CD14-positive monocyte (primary cell): ENCODE data around the gene SPAG17. TPM values are rescaled to one million over a fixed set of nuclear protein-coding genes. Genes with fewer than 3 reads are reported as not detected.

ENCODE experiments used
- DNase-seq, 3 donors: peaks; one replicate each; pipeline ENCODE4 v3.0.0-alpha.2; 2011 to 2022
- H2AFZ ChIP-seq: 2 replicates; pipeline ENCODE4 v1.6.0; 2012; ENCODE audit warnings: mild to moderate bottlenecking, low read depth, low read length, inconsistent platforms; ENCODE audit not compliant: insufficient read depth, poor library complexity, severe bottlenecking
- H3K27ac ChIP-seq, 2 donors: 1 replicate in 1 of 2; 2 replicates in 1 of 2; pipeline ENCODE4 v1.5.1; 2012 to 2013; ENCODE audit warnings: low read length in 2 of 2, control low read depth in 1 of 2, inconsistent platforms in 1 of 2, low read depth in 1 of 2, mild to moderate bottlenecking in 1 of 2
- H3K27me3 ChIP-seq, 2 donors: one replicate each; pipeline versions ENCODE4 v1.6.0 to v1.6.1; 2011 to 2013; ENCODE audit warnings: low read length in 2 of 2; ENCODE audit not compliant: control insufficient read depth in 2 of 2, insufficient read depth in 2 of 2
- H3K36me3 ChIP-seq, 2 donors: replicated peaks in 1 of 2; 1 replicate in 1 of 2; 2 replicates in 1 of 2; pipeline versions ENCODE4 v1.5.1 to v1.6.1; 2012 to 2013; ENCODE audit warnings: low read length in 2 of 2, control low read depth in 1 of 2, inconsistent platforms in 1 of 2, mild to moderate bottlenecking in 1 of 2; ENCODE audit not compliant: insufficient read depth in 2 of 2, control insufficient read depth in 1 of 2
- H3K4me1 ChIP-seq, 2 donors: 1 replicate in 1 of 2; 2 replicates in 1 of 2; pipeline versions ENCODE4 v1.5.1 to v1.6.1; 2012 to 2013; ENCODE audit warnings: low read length in 2 of 2, control low read depth in 1 of 2, inconsistent platforms in 1 of 2, mild to moderate bottlenecking in 1 of 2, moderate library complexity in 1 of 2; ENCODE audit not compliant: insufficient read depth in 2 of 2, control insufficient read depth in 1 of 2
- H3K4me2 ChIP-seq: replicated peaks from 2 replicates; pipeline ENCODE3; 2012; ENCODE audit warnings: low read length, moderate library complexity, mild to moderate bottlenecking; ENCODE audit not compliant: poor library complexity, severe bottlenecking; ENCODE audit errors: extremely low read depth
- H3K4me3 ChIP-seq, 3 experiments: fragments of 200-600 bp in 1 of 3; sonication (generic) in 1 of 3; replicated peaks in 1 of 3; 1 replicate in 2 of 3; 2 replicates in 1 of 3; pipeline ENCODE4 v1.5.1; 2011 to 2013; ENCODE audit warnings: low read length in 3 of 3, mild to moderate bottlenecking in 3 of 3, control low read depth in 2 of 3, low read depth in 2 of 3, inconsistent platforms in 1 of 3, moderate library complexity in 1 of 3
- H3K79me2 ChIP-seq: 2 replicates; pipeline ENCODE4 v1.6.0; 2012; ENCODE audit warnings: mild to moderate bottlenecking, control low read depth, inconsistent platforms, low read length, moderate library complexity; ENCODE audit not compliant: insufficient read depth
- H3K9ac ChIP-seq: 2 replicates; pipeline ENCODE4 v1.6.0; 2017; ENCODE audit warnings: low read length, mild to moderate bottlenecking; ENCODE audit not compliant: insufficient read depth, poor library complexity, severe bottlenecking
- H3K9me3 ChIP-seq, 2 donors: replicated peaks in 1 of 2; 1 replicate in 1 of 2; 2 replicates in 1 of 2; pipeline versions ENCODE4 v1.5.1 to v1.6.1; 2012 to 2013; ENCODE audit warnings: low read length in 2 of 2, control low read depth in 1 of 2; ENCODE audit not compliant: control insufficient read depth in 1 of 2, insufficient read depth in 1 of 2
- H4K20me1 ChIP-seq: 2 replicates; pipeline ENCODE4 v1.6.0; 2012; ENCODE audit warnings: mild to moderate bottlenecking, low read length, control low read depth, moderate library complexity; ENCODE audit not compliant: insufficient read depth
- H3K27ac Mint-ChIP-seq, 7 donors: one replicate each; pipeline ENCODE4 v1.8.0; 2020; ENCODE audit warnings: mild to moderate bottlenecking in 7 of 7, mixed read lengths in 7 of 7, moderate library complexity in 6 of 7, inconsistent platforms in 2 of 7
- H3K27me3 Mint-ChIP-seq, 3 donors: one replicate each; pipeline ENCODE4 v1.8.0; 2021 to 2022; ENCODE audit warnings: low read depth in 3 of 3, mild to moderate bottlenecking in 3 of 3, mixed read lengths in 3 of 3, moderate library complexity in 3 of 3, inconsistent platforms in 1 of 3
- H3K36me3 Mint-ChIP-seq, 2 donors: one replicate each; pipeline ENCODE4 v1.8.0; 2020; ENCODE audit warnings: mixed read lengths in 2 of 2, inconsistent platforms in 1 of 2, mild to moderate bottlenecking in 1 of 2
- H3K4me1 Mint-ChIP-seq: one replicate; pipeline ENCODE4 v1.8.0; 2020; ENCODE audit warnings: mild to moderate bottlenecking, mixed read lengths
- H3K4me3 Mint-ChIP-seq, 2 donors: one replicate each; pipeline ENCODE4 v1.8.0; 2020; ENCODE audit warnings: mild to moderate bottlenecking in 2 of 2, mixed read lengths in 2 of 2, moderate library complexity in 1 of 2
- H3K9me3 Mint-ChIP-seq, 7 donors: one replicate each; pipeline ENCODE4 v1.8.0; 2020 to 2022; ENCODE audit warnings: mixed read lengths in 7 of 7, mild to moderate bottlenecking in 6 of 7, moderate library complexity in 6 of 7, inconsistent platforms in 2 of 7
- WGBS: methylation state at CpG from one replicate; pipeline ENCODE4 v1.1.5; 2013; ENCODE audit warnings: missing lambda C conversion rate; ENCODE audit not compliant: insufficient coverage; 5-methylcytosine and 5-hydroxymethylcytosine counted together
- intact Hi-C, 2 donors: fragments of 100-400 bp; cut with micrococcal nuclease; formaldehyde crosslinking; loops; one replicate each; pipeline versions ENCODE4 v1.15.0 to v1.15.1; 2023
- polyA plus RNA-seq, 3 donors: library from polyadenylated mRNA; depleted of rRNA in 1 of 3; unstranded in 2 of 3; stranded (reverse) in 1 of 3; fragments of 300-500 nt in 2 of 3; fragments of >200 nt in 1 of 3; fragmentation: Illumina TruSeq in 2 of 3; gene quantifications; 1 replicate in 2 of 3; 2 replicates in 1 of 3; pipeline ENCODE4 v1.2.3, GENCODE V29; 2012 to 2021
- TF ChIP-seq, protein P1 (sequence below): fragments of 200-600 bp; IDR thresholded peaks from one replicate; pipeline ENCODE4 v1.8.0; 2022; ENCODE audit warnings: antibody characterized with exemption, mild to moderate bottlenecking

Gene SPAG17
- polyA plus RNA-seq, 3 donors = 0.26 to 0.87 (median 0.68) TPM

DNA sequence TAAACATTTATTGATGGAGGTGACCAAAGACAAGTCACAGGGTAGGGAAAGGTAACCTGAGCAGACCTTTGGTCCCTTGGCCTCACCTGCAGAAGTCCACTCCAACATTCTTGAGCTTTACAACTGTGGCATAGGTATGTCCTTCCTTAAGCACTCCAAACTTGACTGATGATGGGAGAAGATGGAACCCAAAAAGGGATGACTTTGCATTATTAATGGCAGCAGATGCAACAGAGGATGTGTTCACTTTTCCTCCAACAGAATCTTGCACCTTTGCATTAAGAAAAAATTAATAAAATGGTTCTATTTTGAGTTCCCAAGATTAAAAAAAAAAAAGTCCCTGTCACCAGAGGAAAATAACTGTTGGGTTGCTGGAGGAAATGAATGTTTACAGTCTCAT lies 213.3 kb downstream of the SPAG17 start:
- H3K9ac ChIP-seq = no peak overlapping the region
- H3K79me2 ChIP-seq = no peaks in the 10 kb centered on the region
- TF ChIP-seq, protein P1, sequence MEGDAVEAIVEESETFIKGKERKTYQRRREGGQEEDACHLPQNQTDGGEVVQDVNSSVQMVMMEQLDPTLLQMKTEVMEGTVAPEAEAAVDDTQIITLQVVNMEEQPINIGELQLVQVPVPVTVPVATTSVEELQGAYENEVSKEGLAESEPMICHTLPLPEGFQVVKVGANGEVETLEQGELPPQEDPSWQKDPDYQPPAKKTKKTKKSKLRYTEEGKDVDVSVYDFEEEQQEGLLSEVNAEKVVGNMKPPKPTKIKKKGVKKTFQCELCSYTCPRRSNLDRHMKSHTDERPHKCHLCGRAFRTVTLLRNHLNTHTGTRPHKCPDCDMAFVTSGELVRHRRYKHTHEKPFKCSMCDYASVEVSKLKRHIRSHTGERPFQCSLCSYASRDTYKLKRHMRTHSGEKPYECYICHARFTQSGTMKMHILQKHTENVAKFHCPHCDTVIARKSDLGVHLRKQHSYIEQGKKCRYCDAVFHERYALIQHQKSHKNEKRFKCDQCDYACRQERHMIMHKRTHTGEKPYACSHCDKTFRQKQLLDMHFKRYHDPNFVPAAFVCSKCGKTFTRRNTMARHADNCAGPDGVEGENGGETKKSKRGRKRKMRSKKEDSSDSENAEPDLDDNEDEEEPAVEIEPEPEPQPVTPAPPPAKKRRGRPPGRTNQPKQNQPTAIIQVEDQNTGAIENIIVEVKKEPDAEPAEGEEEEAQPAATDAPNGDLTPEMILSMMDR = no peak
- no peaks in the 10 kb centered on the region for H3K9me3 ChIP-seq
- no peak overlapping the region for H3K4me2 ChIP-seq
- intact Hi-C loops = no loop called here
- peaks cover 0 to 5% of the 10 kb centered on the region in 2 donors for H3K4me1 ChIP-seq
- H4K20me1 ChIP-seq = no peaks in the 10 kb centered on the region
- DNase-seq = no peak
- Mint-ChIP-seq H3K36me3 (no peaks in the 10 kb centered on the region), H3K9me3 (peaks cover 0 to 2% (median 0%) of the 10 kb centered on the region in 7 donors), H3K27me3 (peaks cover 1 to 8% (median 4%) of the 10 kb centered on the region in 3 donors), H3K4me3 (no peak overlapping the region), H3K4me1 (peaks cover 13% of the 10 kb centered on the region), H3K27ac (no peak overlapping the region)
- H3K27me3 ChIP-seq = no peaks in the 10 kb centered on the region
- H3K27ac ChIP-seq = no peak overlapping the region
- H3K36me3 ChIP-seq = no peaks in the 10 kb centered on the region
- no peak overlapping the region for H2AFZ ChIP-seq
- no peak overlapping the region for H3K4me3 ChIP-seq

DNA sequence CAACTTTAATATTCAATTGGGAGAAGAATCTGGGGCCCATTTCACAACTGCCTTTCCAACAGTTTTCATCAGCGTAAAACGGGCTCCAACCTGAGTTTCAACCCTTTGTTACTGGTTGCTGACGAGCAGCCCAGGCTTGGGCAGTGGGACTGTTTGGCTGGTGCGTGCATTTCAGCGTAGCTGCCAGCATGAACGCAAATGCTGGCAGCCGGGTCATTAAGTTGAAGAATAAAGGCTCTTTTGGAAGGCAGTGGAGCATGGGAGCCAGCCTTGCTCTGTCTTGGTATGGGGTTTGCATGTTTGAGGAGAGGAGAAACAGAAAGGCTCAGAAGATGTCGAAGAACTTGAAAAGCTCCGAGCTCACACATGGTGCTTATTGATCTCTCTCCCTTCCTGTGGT lies 214.8 kb downstream of the SPAG17 start:
- WGBS = 96% methylated on average over 7 of the region's 9 CpGs
- Mint-ChIP-seq H3K4me3 (no peak overlapping the region), H3K9me3 (peaks cover 0 to 2% (median 0%) of the 10 kb centered on the region in 7 donors), H3K27me3 (peaks cover 1 to 8% (median 4%) of the 10 kb centered on the region in 3 donors), H3K36me3 (peaks cover 0 to 2% of the 10 kb centered on the region in 2 donors), H3K4me1 (peaks cover 13% of the 10 kb centered on the region), H3K27ac (peak overlapping the region in 1 of 7 donors; percentile 74)
- Histone ChIP-seq H2AFZ (no peak overlapping the region), H3K79me2 (no peaks in the 10 kb centered on the region), H3K27ac (no peak overlapping the region), H4K20me1 (no peaks in the 10 kb centered on the region), H3K36me3 (no peaks in the 10 kb centered on the region), H3K9me3 (no peaks in the 10 kb centered on the region), H3K4me3 (no peak overlapping the region), H3K4me1 (peaks cover 0 to 5% of the 10 kb centered on the region in 2 donors), H3K4me2 (no peak overlapping the region), H3K9ac (no peak overlapping the region), H3K27me3 (no peaks in the 10 kb centered on the region)
- TF ChIP-seq, protein P1 = no peak
- intact Hi-C loops = no loop called here
- no peak for DNase-seq
